Loucy (cell line): Measurements from ENCODE around the gene CENPO.

ENCODE experiments used
- H2AFZ ChIP-seq: fragments of 200-600 bp; sonication (generic); 2 replicates; pipeline ENCODE4 v1.6.0; 2016; ENCODE audit warnings: antibody characterized with exemption, mild to moderate bottlenecking, low read length, moderate library complexity
- H3F3A ChIP-seq: fragments of 200-600 bp; 2 replicates; pipeline ENCODE4 v1.6.0; 2016; ENCODE audit warnings: antibody characterized with exemption, low read depth, mild to moderate bottlenecking
- H3K27me3 ChIP-seq: fragments of 200-600 bp; sonication (generic); 2 replicates; pipeline ENCODE4 v1.6.1; 2014; ENCODE audit warnings: low read length, mild to moderate bottlenecking; ENCODE audit not compliant: insufficient read depth, poor library complexity, severe bottlenecking
- H3K36me3 ChIP-seq: fragments of 200-600 bp; sonication (generic); 2 replicates; pipeline ENCODE4 v1.6.1; 2016; ENCODE audit warnings: low read length; ENCODE audit not compliant: insufficient read depth
- H3K4me1 ChIP-seq: fragments of 200-600 bp; sonication (generic); 2 replicates; pipeline ENCODE4 v1.5.1; 2014; ENCODE audit warnings: low read length, mild to moderate bottlenecking; ENCODE audit not compliant: insufficient read depth, poor library complexity, severe bottlenecking
- H3K4me2 ChIP-seq: fragments of 200-600 bp; sonication (generic); 2 replicates; pipeline ENCODE4 v1.6.0; 2014; ENCODE audit warnings: antibody characterized with exemption, low read length, low read depth, mild to moderate bottlenecking; ENCODE audit not compliant: poor library complexity, severe bottlenecking
- H3K4me3 ChIP-seq: fragments of 200-600 bp; sonication (generic); 2 replicates; pipeline ENCODE4 v1.5.1; 2014; ENCODE audit warnings: low read length, mild to moderate bottlenecking, mixed read lengths; ENCODE audit not compliant: poor library complexity, severe bottlenecking
- H3K79me2 ChIP-seq: fragments of 200-600 bp; sonication (generic); 2 replicates; pipeline ENCODE4 v1.6.1; 2014; ENCODE audit warnings: low read length; ENCODE audit not compliant: insufficient read depth
- H3K9ac ChIP-seq: fragments of 200-600 bp; sonication (generic); 2 replicates; pipeline ENCODE4 v1.6.0; 2014; ENCODE audit warnings: mild to moderate bottlenecking, low read depth, low read length, moderate library complexity; ENCODE audit not compliant: poor library complexity, severe bottlenecking
- H3K9me2 ChIP-seq: fragments of 200-600 bp; sonication (generic); replicated peaks from 2 replicates; pipeline ENCODE4 v1.6.1; 2016; ENCODE audit warnings: low read depth, low read length, mixed read lengths
- H3K9me3 ChIP-seq: fragments of 200-600 bp; sonication (generic); 2 replicates; pipeline ENCODE4 v1.6.1; 2014; ENCODE audit warnings: mild to moderate bottlenecking, antibody characterized with exemption, low read length, low read depth; ENCODE audit not compliant: insufficient read depth
- H4K20me1 ChIP-seq: fragments of 200-600 bp; sonication (generic); 2 replicates; pipeline ENCODE4 v1.6.0; 2014; ENCODE audit warnings: antibody characterized with exemption, low read length, mild to moderate bottlenecking; ENCODE audit not compliant: insufficient read depth, poor library complexity, severe bottlenecking
- CTCF ChIP-seq: fragments of 200-600 bp; sonication (generic); conservative IDR thresholded peaks from 2 replicates; pipeline ENCODE4 v1.5.1; 2014; ENCODE audit warnings: mild to moderate bottlenecking, antibody characterized with exemption, low read length
- EZH2phosphoT487 ChIP-seq: fragments of 200-600 bp; IDR thresholded peaks from 2 replicates; pipeline ENCODE4 v1.6.1; 2018; ENCODE audit warnings: antibody characterized with exemption, mild to moderate bottlenecking, moderate library complexity, borderline replicate concordance

Gene CENPO

GRCh38 chr2:24762518-24762917, 30.7 kb upstream of the CENPO start:
- Histone ChIP-seq H4K20me1 (no peaks in the 10 kb centered on the region), H3K27me3 (no peaks in the 10 kb centered on the region), H3K79me2 (no peaks in the 10 kb centered on the region), H2AFZ (no peak overlapping the region), H3K4me2 (no peak overlapping the region), H3K9me2 (no peaks in the 10 kb centered on the region), H3K4me3 (no peak overlapping the region), H3K36me3 (peaks cover 50% of the 10 kb centered on the region; the same call in 1 of the 2 replicates), H3F3A (no peaks in the 10 kb centered on the region), H3K9me3 (no peaks in the 10 kb centered on the region), H3K4me1 (peaks cover 4% of the 10 kb centered on the region), H3K9ac (no peak overlapping the region)
- TF ChIP-seq CTCF (no peak), EZH2phosphoT487 (no peak)

- TF ChIP-seq CTCF, result no peak
- no peak for TF ChIP-seq EZH2phosphoT487
- H2AFZ ChIP-seq, result no peak overlapping the region
- H3K79me2 ChIP-seq, result no peaks in the 10 kb centered on the region
- H3K36me3 ChIP-seq, result peaks cover 50% of the 10 kb centered on the region; the same call in 1 of the 2 replicates
- H3K9ac ChIP-seq, result no peak overlapping the region
- no peaks in the 10 kb centered on the region for H3K9me2 ChIP-seq
- H4K20me1 ChIP-seq, result no peaks in the 10 kb centered on the region
- no peaks in the 10 kb centered on the region for H3F3A ChIP-seq
- H3K4me3 ChIP-seq, result no peak overlapping the region
- H3K27me3 ChIP-seq, result no peaks in the 10 kb centered on the region
- H3K9me3 ChIP-seq, result no peaks in the 10 kb centered on the region
- peaks cover 4% of the 10 kb centered on the region for H3K4me1 ChIP-seq
- H3K4me2 ChIP-seq, result no peak overlapping the region
These were observed 29.4 kb upstream of the CENPO start for GRCh38 chr2:24763843-24764242.

- H3K36me3 ChIP-seq, result peaks cover 46% of the 10 kb centered on the region
- no peak overlapping the region for H3K4me3 ChIP-seq
- H3K9me3 ChIP-seq, result no peaks in the 10 kb centered on the region
- no peaks in the 10 kb centered on the region for H3K79me2 ChIP-seq
- no peaks in the 10 kb centered on the region for H3K9me2 ChIP-seq
- no peak overlapping the region for H2AFZ ChIP-seq
- no peaks in the 10 kb centered on the region for H3K27me3 ChIP-seq
- H3K4me1 ChIP-seq, result peaks cover 4% of the 10 kb centered on the region
- H4K20me1 ChIP-seq, result no peaks in the 10 kb centered on the region
- H3K4me2 ChIP-seq, result no peak overlapping the region
- H3F3A ChIP-seq, result no peaks in the 10 kb centered on the region
- no peak for TF ChIP-seq CTCF
- no peak for TF ChIP-seq EZH2phosphoT487
- H3K9ac ChIP-seq, result no peak overlapping the region
These were observed 26.6 kb upstream of the CENPO start for GRCh38 chr2:24766609-24767008.
